ENCODE results near the gene TAOK1. TPM values are rescaled to one million over a fixed set of nuclear protein-coding genes. Genes with fewer than 3 reads are reported as not detected.

Gene TAOK1
- total RNA-seq, 1 donor from 2014 or later: 45.5 TPM

DNA sequence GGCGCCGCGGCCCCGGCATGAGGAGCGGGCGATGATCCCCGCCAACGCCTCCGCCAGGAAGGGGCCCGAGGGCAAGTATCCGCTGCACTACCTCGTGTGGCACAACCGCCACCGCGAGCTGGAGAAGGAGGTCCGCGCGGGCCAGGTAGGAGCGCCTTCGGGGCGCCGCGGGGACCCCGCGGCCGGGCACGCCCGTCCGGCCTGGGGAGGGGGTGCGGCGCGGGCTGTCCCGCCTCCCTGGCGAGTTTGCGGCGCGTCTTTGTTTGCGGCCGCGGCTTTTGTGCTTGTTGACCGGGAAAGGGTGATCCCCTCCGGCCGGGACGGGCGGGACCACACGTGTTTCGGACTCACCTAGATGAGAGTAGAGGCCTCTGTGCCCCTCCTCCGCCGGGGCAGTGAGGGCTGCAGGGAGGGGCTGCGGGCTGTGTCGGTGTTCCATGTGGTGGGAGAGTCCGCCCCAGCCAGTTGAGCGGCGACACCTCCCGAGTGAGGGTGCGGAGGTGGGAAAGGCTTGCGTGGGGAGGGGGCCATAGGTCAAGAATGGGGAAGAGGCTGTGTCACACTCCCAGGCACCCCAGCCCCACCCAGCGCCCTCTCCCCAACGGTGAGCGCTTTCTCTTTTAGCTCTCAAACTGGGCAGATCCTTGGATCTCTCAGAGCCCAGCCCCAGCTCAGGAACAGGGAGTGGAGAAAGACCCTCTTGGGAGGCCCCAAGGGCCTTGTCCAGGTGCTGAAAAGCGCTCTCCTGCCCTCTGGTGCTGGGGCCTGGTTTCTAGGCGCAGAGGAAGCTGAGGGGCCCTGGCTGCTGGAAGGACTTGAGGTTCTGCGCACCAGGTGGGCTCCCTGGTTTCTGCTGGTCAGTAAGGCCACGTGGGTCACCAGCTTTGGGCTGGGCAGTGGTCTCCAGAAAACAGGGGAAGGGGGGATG lies 203.7 kb downstream of the TAOK1 start:
- DNase-seq (ENCODE audit: low read depth): peak; percentile 38

DNA sequence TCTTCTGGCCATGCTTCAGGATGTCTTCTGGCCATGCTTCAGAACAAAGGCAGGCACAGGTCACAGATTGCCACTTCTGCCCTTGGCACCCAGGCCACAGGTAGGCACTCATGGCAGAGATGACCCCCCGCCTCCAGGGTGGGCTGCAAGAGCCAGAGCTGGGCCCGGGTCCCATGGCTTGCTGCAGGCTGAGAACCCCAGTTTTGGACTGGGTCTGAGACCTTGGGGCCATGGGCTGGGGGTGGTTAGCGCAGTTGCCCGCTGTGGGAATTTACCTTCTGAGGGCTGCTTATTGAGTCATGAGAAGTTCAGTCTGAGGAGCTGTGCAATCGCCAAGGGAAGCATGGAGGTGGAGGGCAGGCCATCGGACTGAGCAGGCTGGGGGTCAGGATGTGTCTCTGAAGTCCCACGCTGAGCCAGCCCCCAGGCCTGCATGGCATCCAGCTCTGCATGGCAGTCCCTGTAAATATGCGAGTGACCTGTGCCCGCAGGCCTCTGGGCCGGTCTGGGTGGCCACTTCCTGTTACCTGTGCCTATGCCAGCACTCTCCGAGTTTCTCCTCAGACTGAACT lies 204.4 kb downstream of the TAOK1 start:
- no peak for DNase-seq (ENCODE audit: low read depth)

DNA sequence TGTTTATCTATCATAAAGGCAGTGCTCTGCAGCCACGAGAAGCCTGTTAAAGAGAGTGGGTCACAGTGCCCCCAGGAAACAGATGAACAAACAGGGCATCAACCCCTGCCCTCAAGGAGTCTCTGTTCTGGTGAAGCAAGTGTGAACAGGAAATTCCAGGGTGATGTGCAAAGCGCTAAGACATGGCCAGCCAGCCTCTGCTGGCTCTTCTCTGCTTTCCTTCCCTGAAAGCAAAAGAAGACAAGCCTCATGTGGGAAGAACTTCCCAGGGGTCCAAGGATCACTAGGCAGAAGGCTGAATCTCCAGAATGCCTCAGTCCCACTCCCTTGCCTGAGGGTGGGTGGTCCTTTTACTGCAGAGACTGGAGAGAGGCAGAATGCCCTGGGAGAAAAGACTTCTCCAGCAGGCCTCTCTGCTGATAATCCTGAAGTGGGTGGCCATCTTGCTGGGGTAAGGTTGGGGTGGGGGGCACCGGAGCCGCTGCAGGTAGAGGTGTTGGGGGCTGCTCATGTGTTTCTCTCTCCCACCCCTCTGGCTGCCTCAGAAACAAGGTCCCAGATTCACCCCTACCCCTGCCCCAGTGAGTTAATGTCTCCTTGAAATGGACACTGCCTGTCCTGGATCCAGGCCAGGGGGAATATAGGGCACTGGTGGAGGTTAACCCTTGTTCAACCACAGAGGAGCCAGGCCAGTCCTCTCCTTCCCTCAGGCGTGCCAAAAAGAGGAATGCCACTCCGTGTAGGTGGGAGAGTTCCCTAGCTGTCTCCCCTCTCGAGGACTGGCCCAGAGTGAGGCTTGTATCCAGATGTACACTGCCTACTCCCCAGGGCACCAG lies 205.2 kb downstream of the TAOK1 start:
- DNase-seq (ENCODE audit: low read depth): no peak

DNA sequence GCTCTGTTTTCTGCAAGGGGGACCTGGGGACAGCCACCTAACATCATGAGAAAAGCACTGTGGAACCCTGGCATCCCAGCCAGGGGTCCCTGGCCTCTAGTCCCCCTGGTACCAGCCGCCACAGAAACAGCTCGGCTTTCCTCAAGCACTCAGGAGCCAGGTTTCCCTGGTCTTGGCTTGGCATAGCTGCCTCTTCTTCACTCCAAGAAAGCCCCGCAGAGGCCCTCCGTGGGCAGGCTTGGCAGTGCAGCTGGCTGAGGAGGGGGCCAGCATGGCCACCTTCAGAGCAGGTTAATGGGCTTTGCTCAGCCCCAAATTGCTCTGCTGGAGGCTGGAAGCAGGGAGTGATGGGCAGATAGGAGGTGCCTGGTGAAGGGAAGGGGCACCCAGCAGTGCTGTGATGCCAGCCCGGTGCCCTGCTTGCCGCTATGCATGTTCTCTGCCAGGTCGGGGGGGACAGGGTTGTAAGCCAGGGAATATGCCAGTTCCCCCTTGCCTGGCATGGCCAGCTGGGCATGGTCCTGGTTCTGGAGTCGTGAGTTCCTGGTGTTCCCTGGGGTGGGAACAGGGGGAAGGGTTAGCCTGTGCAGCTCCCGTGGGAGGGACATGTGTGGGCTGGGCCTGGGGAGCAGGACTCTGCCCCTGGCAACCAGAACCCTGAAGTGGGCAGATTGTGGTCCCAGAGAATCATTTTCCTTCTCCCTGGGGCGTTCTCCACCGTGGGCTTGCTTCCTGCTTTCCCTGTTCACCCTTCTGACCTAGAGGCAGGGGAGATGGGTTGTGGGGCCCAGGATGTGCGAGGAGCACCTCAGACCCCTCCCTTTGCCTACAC lies 206.0 kb downstream of the TAOK1 start:
- DNase-seq (ENCODE audit: low read depth): no peak

DNA sequence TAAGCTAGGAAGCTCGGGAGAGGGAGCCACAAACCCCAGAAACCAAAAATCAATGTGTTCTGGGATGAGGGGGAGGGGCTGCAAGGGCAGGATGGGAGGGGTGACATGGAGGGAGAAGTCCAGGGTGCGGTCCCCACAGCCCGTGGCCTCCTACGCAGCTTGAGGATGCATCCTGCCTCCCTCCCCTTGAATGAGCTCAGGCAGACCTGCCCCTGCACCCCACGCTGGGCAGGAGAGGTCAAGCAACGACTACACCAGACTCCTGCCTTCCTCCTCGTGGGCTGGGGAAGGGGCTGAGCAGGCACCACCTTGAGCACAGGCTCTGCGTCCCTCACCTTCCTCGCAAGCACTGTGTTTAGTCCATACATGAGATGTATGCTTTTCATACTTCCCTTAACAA lies 206.6 kb downstream of the TAOK1 start:
- DNase-seq (ENCODE audit: low read depth): no peak

DNA sequence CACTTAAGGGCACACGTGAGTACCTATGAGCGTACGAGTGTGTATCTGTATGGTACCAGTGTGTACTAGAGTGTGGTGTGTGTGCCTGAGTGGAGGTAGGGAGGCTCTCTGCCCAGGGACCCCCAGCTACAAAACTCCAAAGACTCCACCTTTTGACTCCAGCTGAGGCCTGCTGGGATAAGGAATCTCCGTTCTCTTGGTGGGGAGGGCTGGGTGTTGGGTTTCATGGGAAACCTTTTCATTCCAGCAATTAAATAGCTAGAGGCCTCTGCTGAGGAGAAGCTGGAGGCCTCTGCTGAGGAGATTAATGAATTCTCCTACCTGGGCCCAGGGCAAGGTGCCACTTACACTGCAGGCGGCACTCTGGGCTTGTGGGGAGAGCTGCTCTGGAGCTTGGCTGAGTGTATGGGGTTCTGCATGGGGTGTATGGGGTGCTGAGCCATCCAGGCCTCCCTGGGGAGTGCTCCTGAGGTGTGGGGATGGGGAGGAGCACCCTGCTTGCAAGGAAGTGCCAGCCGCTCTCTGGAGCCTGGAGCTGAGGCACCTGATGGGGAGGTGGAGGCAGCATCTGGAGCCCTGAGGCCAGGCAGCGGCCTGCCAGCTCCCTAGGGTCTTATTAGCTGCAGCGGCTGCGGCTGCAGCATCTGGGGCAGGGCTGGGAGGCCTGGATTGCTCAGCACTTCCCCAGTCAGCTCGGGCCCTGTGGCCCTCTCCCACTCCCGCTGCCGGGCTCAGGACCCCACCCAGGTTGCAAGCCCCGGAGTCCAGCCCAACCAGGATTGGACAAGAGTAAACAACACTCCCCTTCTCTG lies 207.4 kb downstream of the TAOK1 start:
- no peak for DNase-seq (ENCODE audit: low read depth)

Other genes starting within 250 kb of the TAOK1 start
- gene MYO18A, start 210.0 kb upstream of the TAOK1 start, total RNA-seq: 167 and 209 TPM in 2 replicates
- gene CRYBA1, start 143.5 kb upstream of the TAOK1 start, total RNA-seq: not detected in 2 replicates
- gene NUFIP2, start 96.2 kb upstream of the TAOK1 start, total RNA-seq: 69.0 and 75.1 TPM in 2 replicates
- 7.9 and 8.5 TPM in 2 replicates for gene ABHD15, start 176.7 kb downstream of the TAOK1 start, total RNA-seq
- 44.3 and 46.7 TPM in 2 replicates for gene TP53I13, start 178.3 kb downstream of the TAOK1 start, total RNA-seq
- 64.7 and 71.2 TPM in 2 replicates for gene GIT1, start 199.3 kb downstream of the TAOK1 start, total RNA-seq
- 29.1 and 41.2 TPM in 2 replicates for gene ANKRD13B, start 202.8 kb downstream of the TAOK1 start, total RNA-seq
- 254 and 269 TPM in 2 replicates for gene CORO6, start 232.5 kb downstream of the TAOK1 start, total RNA-seq